Panc1 (cell line): ENCODE data around the gene SHROOM3. TPM values are rescaled to one million over a fixed set of nuclear protein-coding genes. Genes with fewer than 3 reads are reported as not detected.

ENCODE experiments used
- ATAC-seq: fragments of 200-7000 bp; cut with Tn5 transposase; 2 replicates; pipeline ENCODE4 v1.9.1; 2020; ENCODE audit warnings: mild to moderate bottlenecking, moderate library complexity
- BruUV-seq: library from RNA; stranded (reverse); fragments of 400-500 nt; replicated peaks from 2 replicates; lab custom pipeline; 2021; lab: Mats Ljungman, UMichigan
- CTCF ChIA-PET: fragments of 300-600 bp; sonication (Branson Sonifier 250); formaldehyde crosslinking; loops from one replicate; lab custom pipeline; 2022; ENCODE audit warnings: antibody characterized with exemption; lab: Charles Lee
- POLR2A ChIA-PET: fragments of 300-600 bp; sonication (Branson Sonifier 250); formaldehyde crosslinking; loops from one replicate; lab custom pipeline; 2022; ENCODE audit warnings: antibody characterized with exemption; lab: Charles Lee
- DNase-seq: peaks from one replicate; pipeline ENCODE4 v3.0.0-alpha.2; 2010; ENCODE audit warnings: low read depth, low spot score
- H3K27ac ChIP-seq: 2 replicates; pipeline ENCODE4 v1.5.1; 2011; ENCODE audit warnings: mild to moderate bottlenecking, low read length, inconsistent platforms
- H3K27me3 ChIP-seq: fragments of 200-500 bp; sonication (Bioruptor generic); 2 replicates; pipeline ENCODE4 v1.6.0; 2014; ENCODE audit warnings: low read length, inconsistent platforms; ENCODE audit not compliant: control insufficient read depth, insufficient read depth
- H3K36me3 ChIP-seq: fragments of 200-500 bp; sonication (Bioruptor generic); 2 replicates; pipeline ENCODE4 v1.5.1; 2014; ENCODE audit warnings: inconsistent platforms, mild to moderate bottlenecking, low read length, moderate library complexity; ENCODE audit not compliant: control insufficient read depth, insufficient read depth
- H3K4me1 ChIP-seq: 2 replicates; pipeline ENCODE4 v1.5.1; 2011; ENCODE audit warnings: inconsistent platforms, mild to moderate bottlenecking, low read length, moderate library complexity; ENCODE audit not compliant: control insufficient read depth, insufficient read depth
- H3K4me3 ChIP-seq, 2 experiments: 2 replicates each; pipeline ENCODE4 v1.5.1; 2011 to 2012; ENCODE audit warnings: low read depth in 2 of 2, low read length in 2 of 2, mild to moderate bottlenecking in 2 of 2, inconsistent platforms in 1 of 2, moderate library complexity in 1 of 2
- H3K9me3 ChIP-seq: fragments of 200-500 bp; sonication (Bioruptor generic); 2 replicates; pipeline ENCODE4 v1.5.1; 2014; ENCODE audit warnings: low read depth, mild to moderate bottlenecking, inconsistent platforms, low read length, moderate library complexity; ENCODE audit not compliant: control insufficient read depth, insufficient read depth
- CTCF ChIP-seq: fragments of 450-650 bp; IDR thresholded peaks from 2 replicates; pipeline ENCODE4 v1.5.1; 2017; ENCODE audit warnings: mild to moderate bottlenecking
- POLR2AphosphoS5 ChIP-seq: IDR thresholded peaks from 2 replicates; pipeline ENCODE4 v1.6.1; 2012; ENCODE audit warnings: mild to moderate bottlenecking, low read depth, low read length, moderate library complexity
- REST ChIP-seq, 2 experiments: IDR thresholded peaks; 2 replicates each; pipeline ENCODE4 v1.6.1; 2011 to 2012; ENCODE audit warnings: low read depth in 2 of 2, control low read depth in 1 of 2, low read length in 1 of 2, mild to moderate bottlenecking in 1 of 2, moderate library complexity in 1 of 2; ENCODE audit not compliant: insufficient read depth in 1 of 2
- SIN3A ChIP-seq: IDR thresholded peaks from 2 replicates; pipeline ENCODE4 v1.6.1; 2012; ENCODE audit warnings: low read depth, mild to moderate bottlenecking, low read length, moderate library complexity, borderline replicate concordance; ENCODE audit not compliant: insufficient read depth
- TCF7L2 ChIP-seq: IDR thresholded peaks from 2 replicates; pipeline ENCODE4 v1.6.1; 2011; ENCODE audit warnings: mild to moderate bottlenecking, low read depth, low read length, inconsistent platforms
- in situ Hi-C: cut with HindIII; loops from 2 replicates; pipeline ENCODE4 v1.10.0; 2016; ENCODE audit warnings: low sequenced_read_pairs, low pct_unique_long_range_greater_than_20kb
- intact Hi-C: fragments of 100-400 bp; cut with micrococcal nuclease; formaldehyde crosslinking; loops from one replicate; pipeline ENCODE4 v1.10.0; 2022; ENCODE audit not compliant: unreplicated experiment
- total RNA-seq: library from RNA; stranded (reverse); gene quantifications from one replicate; pipeline ENCODE4 v1.2.1, GENCODE V29; 2021; ENCODE audit not compliant: unreplicated experiment

The SHROOM3 gene
- total RNA-seq, 1 experiment from 2014 or later = 7.2 TPM

GRCh38 chr4:76441881-76442280 is 6.9 kb downstream of the SHROOM3 start:
- TF ChIP-seq SIN3A (no peak), POLR2AphosphoS5 (no peak), TCF7L2 (no peak), REST (IDR thresholded peaks at IDR 0.05; ENCODE audit: insufficient read depth in 1 of 2, low read depth in 2 of 2, low read length in 1 of 2) (no peak)
- DNase-seq (no peak), ATAC-seq (no peak)
- Histone ChIP-seq H3K9me3 (no peaks in the 10 kb centered on the region), H3K27ac (no peak overlapping the region), H3K4me3 (no peak overlapping the region), H3K27me3 (no peaks in the 10 kb centered on the region), H3K36me3 (no peaks in the 10 kb centered on the region), H3K4me1 (no peaks in the 10 kb centered on the region)
- no TSS peak for BruUV-seq
- POLR2A ChIA-PET = no interaction called here
- in situ Hi-C loops (no loop called here), intact Hi-C loops (no loop called here)
- CTCF ChIA-PET = no interaction called here

- in situ Hi-C loops (no loop called here), intact Hi-C loops (no loop called here)
- Histone ChIP-seq H3K36me3 (no peaks in the 10 kb centered on the region), H3K4me3 (no peak overlapping the region), H3K27ac (no peak overlapping the region), H3K27me3 (no peaks in the 10 kb centered on the region), H3K4me1 (no peaks in the 10 kb centered on the region), H3K9me3 (no peaks in the 10 kb centered on the region)
- ChIA-PET CTCF (no interaction called here), POLR2A (no interaction called here)
- no TSS peak for BruUV-seq
- DNase-seq (no peak), ATAC-seq (no peak)
- TF ChIP-seq CTCF (no peak), SIN3A (no peak), TCF7L2 (no peak), REST (IDR thresholded peaks at IDR 0.05; ENCODE audit: insufficient read depth in 1 of 2, low read depth in 2 of 2, low read length in 1 of 2) (no peak), POLR2AphosphoS5 (no peak)
Measured at GRCh38 chr4:76442807-76443206, 7.8 kb downstream of the SHROOM3 start.
